Pulmonary artery endothelial cell (primary cell): ENCODE measurements around the gene DNAI1. TPM values are rescaled to one million over a fixed set of nuclear protein-coding genes. Genes with fewer than 3 reads are reported as not detected.
"Not testable (repeated sequence)": the region's sequence is repeated elsewhere in the genome, so short reads cannot be mapped to it uniquely, and the experiment has no call there.

Source experiments
- DNase-seq: peaks from one replicate; pipeline ENCODE4 v3.0.0-alpha.2; 2011; ENCODE audit warnings: low read depth, low spot score
- total RNA-seq: library from RNA; depleted of rRNA; stranded (reverse); fragments of >200 nt; gene quantifications from 2 replicates; pipeline ENCODE4 v1.2.3, GENCODE V29; 2014

The DNAI1 gene
- total RNA-seq, 1 donor from 2014 or later = not detected

GRCh38 chr9:34512131-34513078, 53.8 kb downstream of the DNAI1 start:
- no peak for DNase-seq

GRCh38 chr9:34513567-34514214, 55.1 kb downstream of the DNAI1 start:
- no peak for DNase-seq

GRCh38 chr9:34514401-34514800, 55.8 kb downstream of the DNAI1 start:
- DNase-seq = no peak

- no peak for DNase-seq
These were observed 56.2 kb downstream of the DNAI1 start for GRCh38 chr9:34514816-34515215.

GRCh38 chr9:34515959-34516358, 57.4 kb downstream of the DNAI1 start:
- DNase-seq = no peak

- DNase-seq = no peak
These were observed 58.6 kb downstream of the DNAI1 start for GRCh38 chr9:34517185-34517584.

- DNase-seq = no peak
These were observed 59.6 kb downstream of the DNAI1 start for GRCh38 chr9:34518110-34518616.

- no peak for DNase-seq
These were observed 60.3 kb downstream of the DNAI1 start for GRCh38 chr9:34518896-34519295.

GRCh38 chr9:34519321-34520020, 60.9 kb downstream of the DNAI1 start:
- DNase-seq = no peak

- DNase-seq = no peak
These were observed 61.5 kb downstream of the DNAI1 start for GRCh38 chr9:34520096-34520495.

GRCh38 chr9:34520505-34521385, 62.1 kb downstream of the DNAI1 start:
- DNase-seq = no peak

GRCh38 chr9:34521406-34522045, 62.9 kb downstream of the DNAI1 start:
- DNase-seq = no peak

- no peak for DNase-seq
These were observed 63.7 kb downstream of the DNAI1 start for GRCh38 chr9:34522091-34522887.

- DNase-seq = peak; percentile 43
These were observed 64.6 kb downstream of the DNAI1 start, which contains the start of gene ENHO for GRCh38 chr9:34522971-34523797. Gene ENHO, minus strand, starts transcription at chr9:34522990. Its CDS starts 1,295 bp downstream, at chr9:34521695.

- no peak for DNase-seq
These were observed 65.7 kb downstream of the DNAI1 start for GRCh38 chr9:34524349-34524748.

GRCh38 chr9:34526026-34526425, 67.4 kb downstream of the DNAI1 start:
- DNase-seq = no peak

GRCh38 chr9:34532041-34532440, 73.4 kb downstream of the DNAI1 start:
- not testable (repeated sequence) for DNase-seq

- DNase-seq = no peak
These were observed 78.1 kb downstream of the DNAI1 start for GRCh38 chr9:34536685-34537084.
